Neutrophil (primary cell): ENCODE data around the gene DOK7.

Experiments
- H3K27ac ChIP-seq: fragments of 200-600 bp; sonication (generic); 2 replicates; pipeline ENCODE4 v1.5.1; 2016; ENCODE audit warnings: mild to moderate bottlenecking, moderate library complexity
- H3K27me3 ChIP-seq: fragments of 200-600 bp; sonication (generic); 2 replicates; pipeline ENCODE4 v1.6.0; 2016; ENCODE audit warnings: mild to moderate bottlenecking
- H3K36me3 ChIP-seq: fragments of 200-600 bp; sonication (generic); 2 replicates; pipeline ENCODE4 v1.5.1; 2017
- H3K4me1 ChIP-seq, 2 experiments: fragments of 200-600 bp in 1 of 2; sonication (generic) in 1 of 2; 1 replicate in 1 of 2; 2 replicates in 1 of 2; pipeline versions ENCODE4 v1.5.1 to v1.6.1; 2013 to 2016; ENCODE audit warnings: low read depth in 1 of 2, low read length in 1 of 2, mild to moderate bottlenecking in 1 of 2, moderate library complexity in 1 of 2; ENCODE audit not compliant: control insufficient read depth in 1 of 2, insufficient read depth in 1 of 2
- H3K4me3 ChIP-seq, 2 experiments: fragments of 200-600 bp in 1 of 2; sonication (generic) in 1 of 2; 1 replicate in 1 of 2; 2 replicates in 1 of 2; pipeline ENCODE4 v1.5.1; 2013 to 2016; ENCODE audit warnings: low read depth in 1 of 2, low read length in 1 of 2, mild to moderate bottlenecking in 1 of 2, moderate library complexity in 1 of 2
- H3K9me3 ChIP-seq: fragments of 200-600 bp; sonication (generic); 2 replicates; pipeline ENCODE4 v1.5.1; 2016
- TF ChIP-seq, protein P1 (sequence below): fragments of 200-600 bp; sonication (generic); IDR thresholded peaks from 2 replicates; pipeline ENCODE4 v1.5.1; 2016; ENCODE audit warnings: antibody characterized with exemption

DOK7 gene

DNA sequence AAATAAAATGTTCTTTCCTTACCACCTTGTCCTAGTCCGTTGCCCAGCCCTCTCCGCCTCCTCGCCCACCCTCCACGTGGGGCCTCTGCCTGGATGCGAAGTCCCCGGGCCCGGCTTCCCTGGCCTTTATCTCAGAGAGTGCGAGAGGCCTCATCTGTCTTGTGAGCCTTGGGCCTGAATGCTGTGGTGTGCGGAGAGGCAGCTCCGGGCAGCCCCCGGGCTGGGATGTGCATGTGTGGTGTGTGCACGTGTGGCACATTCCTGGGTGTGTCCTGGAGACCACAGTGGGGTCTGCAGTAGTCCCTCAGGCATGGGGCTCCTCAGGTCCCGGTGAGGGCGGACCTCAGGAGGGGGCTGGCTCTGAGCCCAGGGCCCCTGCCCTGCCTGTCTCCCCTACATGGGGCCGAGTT, 31.4 kb downstream of the DOK7 start:
- Histone ChIP-seq H3K36me3 (peaks cover 7% of the 10 kb centered on the region), H3K4me1 (no peaks in the 10 kb centered on the region), H3K27me3 (peaks cover 55% of the 10 kb centered on the region), H3K4me3 (no peak overlapping the region), H3K9me3 (no peaks in the 10 kb centered on the region), H3K27ac (no peak overlapping the region)
- TF ChIP-seq, protein P1, sequence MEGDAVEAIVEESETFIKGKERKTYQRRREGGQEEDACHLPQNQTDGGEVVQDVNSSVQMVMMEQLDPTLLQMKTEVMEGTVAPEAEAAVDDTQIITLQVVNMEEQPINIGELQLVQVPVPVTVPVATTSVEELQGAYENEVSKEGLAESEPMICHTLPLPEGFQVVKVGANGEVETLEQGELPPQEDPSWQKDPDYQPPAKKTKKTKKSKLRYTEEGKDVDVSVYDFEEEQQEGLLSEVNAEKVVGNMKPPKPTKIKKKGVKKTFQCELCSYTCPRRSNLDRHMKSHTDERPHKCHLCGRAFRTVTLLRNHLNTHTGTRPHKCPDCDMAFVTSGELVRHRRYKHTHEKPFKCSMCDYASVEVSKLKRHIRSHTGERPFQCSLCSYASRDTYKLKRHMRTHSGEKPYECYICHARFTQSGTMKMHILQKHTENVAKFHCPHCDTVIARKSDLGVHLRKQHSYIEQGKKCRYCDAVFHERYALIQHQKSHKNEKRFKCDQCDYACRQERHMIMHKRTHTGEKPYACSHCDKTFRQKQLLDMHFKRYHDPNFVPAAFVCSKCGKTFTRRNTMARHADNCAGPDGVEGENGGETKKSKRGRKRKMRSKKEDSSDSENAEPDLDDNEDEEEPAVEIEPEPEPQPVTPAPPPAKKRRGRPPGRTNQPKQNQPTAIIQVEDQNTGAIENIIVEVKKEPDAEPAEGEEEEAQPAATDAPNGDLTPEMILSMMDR = no peak

DNA sequence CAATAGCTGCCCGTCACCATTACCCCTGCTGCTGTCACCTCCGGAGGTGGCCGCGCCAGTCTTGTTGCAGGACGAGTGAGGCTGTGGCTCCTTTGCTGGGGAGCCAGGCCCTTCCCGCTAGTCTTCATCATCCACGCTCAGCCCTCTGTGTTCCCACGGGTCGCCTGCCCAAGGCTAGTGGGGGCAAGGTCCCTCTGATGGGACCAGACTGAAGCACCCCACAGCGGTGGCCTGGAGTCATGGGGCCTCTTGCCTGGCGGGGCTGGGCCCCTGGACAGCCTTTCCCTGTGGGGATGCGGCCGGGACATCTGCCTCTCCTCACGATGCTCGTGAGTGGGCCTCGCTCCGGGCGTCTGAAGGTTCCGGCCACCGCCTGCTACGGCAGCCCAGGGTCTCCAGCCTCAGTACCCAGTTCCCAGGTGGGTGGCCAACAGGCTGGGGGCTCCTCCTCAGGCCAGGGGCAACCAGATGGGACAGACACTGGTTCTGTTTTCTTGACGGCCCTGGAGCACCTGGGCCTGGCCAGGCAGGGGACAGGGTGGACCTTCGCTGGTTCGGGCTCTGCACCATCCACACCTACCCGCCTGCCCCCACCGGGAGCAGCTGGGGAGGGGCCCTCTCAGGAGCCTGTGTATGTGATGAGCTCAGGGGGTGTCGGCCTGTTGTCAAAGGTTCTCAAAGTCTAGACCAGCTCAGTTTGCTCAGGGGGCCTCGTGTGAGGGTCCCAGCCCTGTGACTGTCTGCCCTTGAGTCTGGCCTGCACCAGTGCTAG, 32.3 kb downstream of the DOK7 start:
- TF ChIP-seq, protein P1 = no peak
- peaks cover 46% of the 10 kb centered on the region for H3K27me3 ChIP-seq
- H3K4me3 ChIP-seq = no peak overlapping the region
- no peaks in the 10 kb centered on the region for H3K4me1 ChIP-seq
- H3K9me3 ChIP-seq = no peaks in the 10 kb centered on the region
- H3K27ac ChIP-seq = no peak overlapping the region
- H3K36me3 ChIP-seq = peaks cover 16% of the 10 kb centered on the region

DNA sequence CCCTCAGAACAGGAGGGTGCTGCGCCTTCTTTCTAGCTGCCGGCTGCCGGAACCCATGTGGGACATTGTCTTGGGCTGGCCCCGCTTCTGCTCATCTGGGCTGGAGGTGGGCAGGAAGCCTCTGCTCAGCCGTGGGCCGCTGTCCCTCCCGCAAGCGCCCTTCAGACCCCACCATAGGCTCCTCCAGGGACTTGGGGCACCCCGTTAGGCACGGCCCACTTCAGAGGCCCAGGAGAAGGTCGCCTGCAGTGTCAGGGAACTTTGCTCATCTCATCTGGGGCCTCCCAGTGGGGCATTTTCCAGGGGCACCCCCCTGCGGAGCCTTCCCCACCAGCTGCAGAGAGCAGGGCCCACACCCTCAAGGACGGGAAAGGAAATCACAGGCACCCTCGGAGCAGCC, 32.9 kb downstream of the DOK7 start:
- Histone ChIP-seq H3K9me3 (no peaks in the 10 kb centered on the region), H3K27me3 (peaks cover 46% of the 10 kb centered on the region), H3K4me3 (no peak overlapping the region), H3K36me3 (peaks cover 22% of the 10 kb centered on the region), H3K27ac (no peak overlapping the region), H3K4me1 (no peaks in the 10 kb centered on the region)
- TF ChIP-seq, protein P1 = no peak

DNA sequence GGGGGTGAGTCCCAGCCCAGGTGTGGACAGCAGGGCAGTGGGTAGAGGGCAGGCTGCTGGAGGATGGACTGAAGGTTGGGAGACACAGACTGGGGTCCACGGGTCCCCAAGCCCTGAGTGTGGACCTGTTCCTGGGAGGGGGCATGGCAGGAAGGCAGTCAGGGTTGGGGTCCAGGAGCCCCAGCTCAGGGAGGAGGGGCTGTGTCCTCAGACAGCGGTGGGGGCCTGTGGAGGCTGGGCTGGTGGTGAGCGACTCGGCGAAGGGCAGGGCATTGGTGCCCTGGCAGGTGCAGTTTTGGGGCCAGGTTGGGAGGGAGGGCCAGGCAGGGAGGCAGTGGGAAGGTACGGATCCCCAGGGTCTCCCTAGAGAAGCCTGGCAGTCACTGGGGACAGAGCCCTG, 34.0 kb downstream of the DOK7 start:
- no peak overlapping the region for H3K27ac ChIP-seq
- H3K9me3 ChIP-seq = no peaks in the 10 kb centered on the region
- peaks cover 38% of the 10 kb centered on the region for H3K27me3 ChIP-seq
- H3K4me1 ChIP-seq = no peaks in the 10 kb centered on the region
- TF ChIP-seq, protein P1 = no peak
- peaks cover 33% of the 10 kb centered on the region for H3K36me3 ChIP-seq
- no peak overlapping the region for H3K4me3 ChIP-seq

DNA sequence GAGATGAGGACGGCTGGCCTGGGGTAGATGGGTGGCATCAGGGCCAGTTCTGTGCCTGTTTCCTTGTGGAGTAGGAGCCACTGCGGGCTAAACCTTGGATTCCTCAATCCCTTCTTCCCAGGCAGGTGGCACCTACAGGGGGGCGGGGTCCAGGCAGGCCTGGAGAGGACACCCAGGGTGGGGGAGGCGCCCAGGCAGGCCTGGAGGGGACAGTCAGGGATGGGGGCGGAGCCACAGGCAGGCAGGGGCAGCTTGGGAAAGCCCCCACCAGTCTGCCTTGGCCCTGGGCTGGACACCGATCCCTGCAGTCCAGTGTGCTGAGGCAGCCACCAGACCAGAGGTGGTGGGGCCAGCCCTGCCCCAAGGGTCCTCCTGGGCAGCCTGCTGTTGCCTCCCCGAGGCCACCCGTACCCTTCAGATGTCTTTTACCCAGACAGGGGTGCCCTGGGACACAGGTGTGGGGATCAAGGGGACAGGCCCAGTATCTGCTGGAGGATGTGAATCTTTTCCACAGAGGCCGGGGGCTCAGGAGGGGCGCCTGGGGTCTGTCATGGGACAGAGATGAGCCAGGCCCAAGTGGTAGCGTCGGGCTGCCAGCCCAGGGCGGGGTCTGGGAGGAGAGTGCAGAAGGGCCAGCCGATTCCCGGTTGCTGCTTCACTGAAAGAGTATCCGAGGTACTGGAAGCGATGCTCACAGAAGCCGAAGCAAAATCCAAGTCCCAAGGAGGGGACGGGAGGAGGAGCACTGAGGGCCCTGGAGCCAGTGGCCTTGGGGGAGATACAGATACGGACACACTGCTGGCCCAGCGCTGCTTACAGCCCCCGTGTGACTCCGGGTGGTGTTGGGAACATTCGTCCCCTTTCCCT, 34.6 kb downstream of the DOK7 start:
- TF ChIP-seq, protein P1 = no peak
- Histone ChIP-seq H3K9me3 (no peaks in the 10 kb centered on the region), H3K4me3 (no peak overlapping the region), H3K36me3 (peaks cover 40% of the 10 kb centered on the region), H3K4me1 (no peaks in the 10 kb centered on the region), H3K27me3 (peaks cover 32% of the 10 kb centered on the region), H3K27ac (no peak overlapping the region)
